ENCODE data around the gene LYPD3.

LYPD3 gene

GRCh38 chr19:43422689-43423066, 42.7 kb downstream of the LYPD3 start:
- DNase-seq (ENCODE audit: low read depth, low spot score) = no peak
- ChIA-PET POLR2A (no interaction called here), CTCF (interaction anchor here (1.0 to 2.5 kb wide), 4 partner anchors 9 to 318 kb away, joined by 3 to 16 read pairs (median 6); no protein-coding TSS in a partner anchor)
- no peak for TF ChIP-seq CTCF (IDR thresholded peaks at IDR 0.05; ENCODE audit: insufficient read depth, low read length, missing control alignments)
- no peak overlapping the region for H3K4me3 ChIP-seq (ENCODE audit: low read depth, low read length)

- ChIA-PET POLR2A (no interaction called here), CTCF (interaction anchor here (1.0 to 2.5 kb wide), 2 partner anchors 10 to 25 kb away, joined by 3 to 16 read pairs; no protein-coding TSS in a partner anchor)
- H3K4me3 ChIP-seq (ENCODE audit: low read depth, low read length) = no peak overlapping the region
- no peak for TF ChIP-seq CTCF (IDR thresholded peaks at IDR 0.05; ENCODE audit: insufficient read depth, low read length, missing control alignments)
- no peak for DNase-seq (ENCODE audit: low read depth, low spot score)
Measured at GRCh38 chr19:43422000-43422688, 43.3 kb downstream of the LYPD3 start.

- no peak for DNase-seq (ENCODE audit: low read depth, low spot score)
- ChIA-PET POLR2A (no interaction called here), CTCF (interaction anchor here (2.5 kb wide), 1 partner anchor 11 kb away, joined by 16 read pairs; no protein-coding TSS in a partner anchor)
- no peak overlapping the region for H3K4me3 ChIP-seq (ENCODE audit: low read depth, low read length)
- TF ChIP-seq CTCF (IDR thresholded peaks at IDR 0.05; ENCODE audit: insufficient read depth, low read length, missing control alignments) = no peak
Measured at GRCh38 chr19:43420954-43421353, 44.5 kb downstream of the LYPD3 start.

GRCh38 chr19:43416951-43417623, 48.3 kb downstream of the LYPD3 start:
- ChIA-PET POLR2A (no interaction called here), CTCF (interaction anchor here (0.9 to 1.5 kb wide), 5 partner anchors 9 to 103 kb away, joined by 3 to 6 read pairs (median 4); no protein-coding TSS in a partner anchor)
- TF ChIP-seq CTCF (IDR thresholded peaks at IDR 0.05; ENCODE audit: insufficient read depth, low read length, missing control alignments) = no peak
- DNase-seq (ENCODE audit: low read depth, low spot score) = no peak
- H3K4me3 ChIP-seq (ENCODE audit: low read depth, low read length) = no peak overlapping the region

- no peak for TF ChIP-seq CTCF (IDR thresholded peaks at IDR 0.05; ENCODE audit: insufficient read depth, low read length, missing control alignments)
- CTCF ChIA-PET = no interaction called here
- DNase-seq (ENCODE audit: low read depth, low spot score) = no peak
- POLR2A ChIA-PET = no interaction called here
- H3K4me3 ChIP-seq (ENCODE audit: low read depth, low read length) = no peak within 1 kb of the TSS
Measured at GRCh38 chr19:43414554-43414953, 50.9 kb downstream of the LYPD3 start, which contains the start of gene TEX101. TSS of gene TEX101 (plus strand) at chr19:43414890. CDS start at chr19:43415920, 1,030 bp downstream.

- DNase-seq (ENCODE audit: low read depth, low spot score) = no peak
- CTCF ChIA-PET = interaction anchor here (1.4 to 2.4 kb wide), 2 partner anchors 12 to 13 kb away, joined by 3 to 5 read pairs; no protein-coding TSS in a partner anchor
- no peak for TF ChIP-seq CTCF (IDR thresholded peaks at IDR 0.05; ENCODE audit: insufficient read depth, low read length, missing control alignments)
- POLR2A ChIA-PET = no interaction called here
- no peak overlapping the region for H3K4me3 ChIP-seq (ENCODE audit: low read depth, low read length)
Measured at GRCh38 chr19:43412441-43412840, 53.0 kb downstream of the LYPD3 start.

Data from AG04449 (cell line).